GM19351 (cell line): ENCODE data around the gene OTOL1.

Source experiments
- ATAC-seq: cut with Tn5 transposase; IDR thresholded peaks from one replicate; pipeline ENCODE4 v1.9.1; 2021; ENCODE audit warnings: mild to moderate bottlenecking, moderate library complexity; ENCODE audit not compliant: unreplicated experiment

OTOL1 gene

DNA sequence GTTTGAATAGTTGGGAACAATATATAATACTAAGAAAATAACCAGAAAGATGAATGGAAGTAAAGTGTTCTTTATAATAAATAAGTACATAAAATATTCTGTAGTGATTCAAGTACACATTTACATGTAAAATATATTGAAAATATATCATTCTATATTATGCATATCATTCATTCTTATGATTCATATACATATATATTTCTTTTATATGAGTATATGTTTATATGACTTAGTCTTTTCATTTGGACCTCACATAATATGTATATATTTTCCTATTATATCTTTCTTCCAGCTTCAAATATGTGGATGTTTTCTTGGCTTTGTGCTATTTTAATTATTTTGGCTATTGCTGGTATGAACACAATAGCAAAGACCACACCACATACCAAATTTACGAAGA, at the start of gene OTOL1:
OTOL1 (plus strand) TSS at position 301 of the 400 bp plus-strand sequence; CDS start at position 301, 0 bp downstream.
- ATAC-seq, result no peak

DNA sequence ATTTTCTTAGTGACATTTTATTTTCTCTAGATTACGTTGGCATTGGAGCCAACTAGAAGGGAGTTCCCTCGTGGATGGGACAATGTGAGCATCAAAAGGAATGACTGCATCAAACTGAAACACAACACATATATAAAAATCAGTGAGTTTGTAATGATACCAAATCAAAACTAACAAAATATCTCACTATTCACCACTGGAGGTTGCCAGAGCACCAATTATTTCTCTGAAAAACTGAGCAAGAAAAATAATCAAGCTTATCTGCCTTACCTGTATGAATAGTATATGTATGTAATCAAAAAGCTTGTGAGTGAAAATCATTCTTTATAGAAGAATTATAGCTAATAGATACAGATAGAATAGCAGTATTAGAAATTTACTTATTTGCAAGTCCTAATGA, 46.8 kb upstream of the OTOL1 start:
- ATAC-seq, result no peak

DNA sequence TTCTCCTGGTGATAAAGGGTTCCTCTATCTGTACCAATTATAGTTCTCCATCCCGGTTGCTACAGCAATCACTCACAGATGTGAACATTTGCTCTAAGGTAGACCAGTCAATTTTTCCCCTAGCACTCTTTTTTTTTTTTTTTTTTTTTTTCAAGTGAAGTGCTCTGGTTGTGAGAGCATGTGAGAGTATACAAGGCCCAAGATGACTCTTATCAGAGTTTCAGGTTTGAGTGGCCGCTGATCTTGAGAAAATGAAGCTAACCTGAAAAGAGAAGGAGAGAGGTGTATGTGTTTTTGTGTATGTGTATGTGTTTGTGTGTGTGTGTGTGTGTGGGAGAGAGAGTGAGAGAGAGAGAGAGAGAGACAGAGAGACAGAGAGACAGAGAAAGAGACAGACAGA, 44.4 kb upstream of the OTOL1 start:
- peak; percentile 59 for ATAC-seq

DNA sequence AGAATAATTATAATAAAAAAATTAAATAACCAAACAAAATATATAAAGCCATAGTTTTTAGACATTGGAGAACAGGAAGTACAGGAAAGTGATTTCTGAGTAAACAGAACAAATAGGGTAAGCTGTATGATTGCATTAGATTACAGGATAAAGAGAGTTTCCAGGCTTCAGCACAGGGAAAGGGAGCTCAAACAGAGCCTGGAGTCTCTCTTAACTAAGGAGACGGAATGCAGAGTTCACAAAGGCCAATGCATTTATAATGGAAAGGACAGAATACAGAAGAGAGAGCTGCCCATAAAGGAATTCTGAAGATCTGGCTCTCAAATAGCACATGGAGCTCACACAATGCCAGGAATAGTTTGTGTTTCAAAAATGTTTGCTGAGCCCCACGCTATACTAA, 42.0 kb upstream of the OTOL1 start:
- no peak for ATAC-seq

DNA sequence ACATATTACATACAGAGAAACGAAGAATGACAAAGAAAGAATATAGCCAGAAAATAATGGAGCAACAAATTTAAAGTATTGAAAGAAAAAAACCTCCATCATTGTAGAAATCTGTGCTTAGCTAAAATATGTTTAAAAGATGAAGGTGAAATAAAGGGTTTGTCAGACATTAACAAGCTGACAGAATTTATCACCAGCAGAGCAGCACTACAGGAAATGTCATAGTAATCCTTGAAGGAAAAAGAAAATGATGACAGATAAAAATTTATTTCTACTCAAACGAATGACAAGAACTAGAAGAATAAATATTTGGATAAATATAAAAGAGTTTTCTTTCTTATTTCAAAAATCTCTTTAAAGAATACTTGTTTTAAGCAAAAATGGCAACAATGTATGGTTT, 40.6 kb upstream of the OTOL1 start:
- no peak for ATAC-seq

DNA sequence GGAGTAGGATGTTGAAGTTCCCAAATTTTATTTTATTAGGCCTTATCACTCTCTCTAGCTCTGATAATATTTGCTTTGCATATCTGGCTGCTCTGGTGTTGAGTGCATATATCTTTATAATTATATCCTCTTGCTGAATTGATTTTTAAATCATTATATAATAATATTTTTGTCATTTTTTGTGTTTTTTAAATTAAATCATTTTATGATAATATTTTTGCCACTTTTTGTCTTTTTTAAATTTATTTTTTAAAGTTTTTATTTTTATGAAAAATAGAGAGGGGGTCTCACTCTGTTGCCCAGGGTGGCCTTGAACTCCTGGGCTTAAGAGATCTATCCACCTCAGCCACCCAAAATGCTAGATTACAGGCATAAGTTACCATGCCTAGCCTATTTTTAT, 34.5 kb upstream of the OTOL1 start:
- no peak for ATAC-seq

DNA sequence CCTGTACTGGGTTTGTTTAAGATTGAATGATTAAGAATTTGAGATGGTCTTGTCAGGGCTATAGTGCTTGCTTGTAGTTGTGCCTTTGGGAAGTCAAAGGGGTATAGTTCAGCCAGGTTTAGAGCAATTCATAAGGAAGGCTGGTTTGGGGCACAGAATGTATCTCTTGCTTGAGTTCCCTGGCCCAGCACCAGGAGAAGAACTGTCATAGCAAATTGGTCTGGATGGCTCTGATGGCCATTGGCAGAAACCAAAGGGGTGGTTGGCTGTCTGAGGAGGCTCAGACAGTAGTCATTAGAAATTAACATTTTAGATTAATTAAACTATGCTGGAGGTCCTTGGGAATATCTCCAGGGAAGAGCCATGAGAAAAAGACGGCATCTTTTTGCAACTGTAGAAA, 25.4 kb upstream of the OTOL1 start:
- ATAC-seq, result no peak

DNA sequence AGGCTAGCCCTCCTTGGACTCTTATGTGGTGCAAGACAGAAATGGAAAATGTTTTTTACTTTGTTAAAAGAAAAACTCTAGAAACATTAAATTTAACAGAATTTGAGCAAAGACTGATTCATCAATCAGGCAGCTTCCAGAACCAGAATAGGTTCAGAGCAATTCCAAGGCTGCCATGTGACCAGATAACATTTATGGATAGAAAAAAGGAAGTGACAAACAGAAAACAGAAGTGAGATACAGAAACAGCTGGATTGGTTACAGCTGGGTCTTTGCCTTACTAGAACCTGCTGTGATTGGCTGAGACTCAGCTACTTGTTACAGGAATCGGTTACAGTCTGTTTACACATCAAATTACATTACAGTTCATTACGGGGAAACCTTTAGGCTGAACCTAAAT, 22.5 kb upstream of the OTOL1 start:
- ATAC-seq, result no peak

DNA sequence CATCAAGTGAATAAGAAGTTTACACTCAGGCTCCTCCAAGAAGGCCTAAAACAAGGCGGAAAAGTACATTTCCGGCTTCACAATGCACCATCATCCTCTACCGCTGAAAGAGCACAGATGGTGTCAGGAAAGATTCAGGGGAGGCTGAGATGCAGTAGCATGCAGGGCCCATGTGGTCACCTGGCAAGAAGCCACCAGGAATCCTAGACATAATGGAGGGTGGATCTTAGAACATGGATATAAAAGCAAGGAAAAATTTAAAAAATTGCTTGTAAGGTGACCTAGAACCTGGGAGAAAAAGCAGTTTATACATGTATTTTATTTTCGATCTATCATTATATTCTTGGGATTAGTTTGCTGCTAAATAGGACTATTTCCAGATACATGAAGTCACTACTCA, 21.9 kb upstream of the OTOL1 start:
- ATAC-seq, result no peak

DNA sequence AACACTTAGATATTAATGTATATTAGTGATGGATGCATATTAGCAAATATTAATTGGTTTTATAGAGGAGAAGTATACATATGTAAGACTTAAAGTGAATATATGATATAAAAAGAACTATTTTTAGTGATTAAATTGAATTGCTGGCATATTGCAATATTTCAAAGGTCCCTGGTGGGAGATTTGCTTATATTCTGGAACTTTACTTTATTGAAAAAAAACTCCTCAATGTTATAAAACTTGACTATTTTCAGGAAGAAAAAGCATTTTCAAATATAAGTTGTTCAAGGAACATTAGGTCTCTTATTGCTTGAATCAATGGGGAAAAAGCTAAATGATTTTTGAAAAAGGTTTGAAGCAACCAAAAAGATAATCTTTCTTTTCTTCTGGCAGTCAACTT, 21.4 kb upstream of the OTOL1 start:
- no peak for ATAC-seq

DNA sequence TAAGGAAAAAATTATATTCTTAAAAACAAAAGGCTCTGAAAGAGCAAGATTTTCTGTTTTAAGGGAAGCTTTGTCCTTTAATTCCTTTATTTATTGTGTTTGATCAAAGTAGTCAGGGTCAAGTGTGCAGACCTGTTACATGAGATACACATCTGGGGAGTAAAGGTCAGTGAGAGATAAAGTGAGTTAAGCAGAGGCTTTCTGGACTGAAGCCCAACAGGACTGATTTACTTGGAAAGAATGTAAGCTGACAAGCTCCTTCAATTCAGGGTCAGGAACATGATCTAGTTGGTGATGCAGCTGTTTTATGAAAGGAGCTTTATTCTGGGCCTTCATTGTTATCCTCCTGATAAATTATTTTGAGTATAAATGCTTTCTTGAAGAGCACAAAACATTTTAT, 20.7 kb upstream of the OTOL1 start:
- no peak for ATAC-seq

DNA sequence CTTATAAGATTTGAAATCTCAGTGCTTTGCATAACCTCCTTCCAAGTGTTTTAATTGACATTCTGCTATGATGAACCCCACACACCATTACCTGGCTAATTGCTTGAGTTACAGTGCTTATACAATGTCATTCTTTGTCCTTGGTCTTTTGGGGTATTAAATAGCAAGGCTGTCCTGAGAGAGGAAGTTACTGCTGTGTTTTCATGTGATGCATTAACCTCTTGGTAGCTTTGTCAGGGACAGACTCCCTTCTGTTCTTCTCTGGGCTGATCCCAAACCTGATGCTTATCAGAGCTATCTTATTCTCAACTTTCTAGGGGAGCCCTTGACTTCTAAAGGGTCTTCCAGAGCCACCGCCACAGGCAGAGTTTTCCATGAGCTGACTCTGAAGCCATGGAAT, 12.4 kb upstream of the OTOL1 start:
- no peak for ATAC-seq

DNA sequence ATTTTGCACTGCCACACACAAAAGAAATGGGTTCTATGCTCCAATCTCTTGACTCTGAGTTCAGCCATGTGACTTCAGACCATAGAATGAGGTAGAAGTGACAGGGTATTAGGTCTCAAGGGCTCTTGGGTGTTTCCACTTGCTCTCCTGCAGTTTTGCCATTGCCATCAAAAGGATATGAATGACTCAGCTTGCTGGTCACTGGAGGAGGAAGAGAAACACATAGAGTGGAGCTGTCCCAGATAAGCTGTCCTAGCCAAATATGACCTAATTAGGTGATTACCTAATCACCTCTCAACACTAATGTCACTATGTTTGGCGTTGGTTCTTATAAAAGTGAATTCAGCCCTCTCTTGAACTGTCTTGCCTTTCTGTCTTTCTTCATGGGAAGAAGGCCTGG, 8.3 kb upstream of the OTOL1 start:
- ATAC-seq, result peak; percentile 42

DNA sequence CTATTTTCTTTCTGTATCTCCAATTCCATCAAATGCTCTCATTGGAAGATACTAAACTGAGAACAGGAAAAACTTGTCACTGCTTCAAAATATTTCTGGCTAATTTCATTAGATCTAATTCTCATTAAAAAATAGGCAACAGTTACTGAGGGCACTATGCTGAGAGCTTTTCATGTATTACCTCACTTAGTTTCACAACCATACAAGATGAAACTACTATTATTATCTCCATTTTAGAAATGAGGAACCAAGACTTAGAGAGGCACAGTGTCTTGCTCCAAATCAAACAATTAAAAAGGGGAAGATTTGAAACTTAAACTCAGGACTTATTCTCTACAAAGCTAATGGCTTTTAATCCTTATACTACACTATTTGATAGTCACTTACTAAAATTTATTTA, 7.2 kb upstream of the OTOL1 start:
- peak; percentile 95 for ATAC-seq

DNA sequence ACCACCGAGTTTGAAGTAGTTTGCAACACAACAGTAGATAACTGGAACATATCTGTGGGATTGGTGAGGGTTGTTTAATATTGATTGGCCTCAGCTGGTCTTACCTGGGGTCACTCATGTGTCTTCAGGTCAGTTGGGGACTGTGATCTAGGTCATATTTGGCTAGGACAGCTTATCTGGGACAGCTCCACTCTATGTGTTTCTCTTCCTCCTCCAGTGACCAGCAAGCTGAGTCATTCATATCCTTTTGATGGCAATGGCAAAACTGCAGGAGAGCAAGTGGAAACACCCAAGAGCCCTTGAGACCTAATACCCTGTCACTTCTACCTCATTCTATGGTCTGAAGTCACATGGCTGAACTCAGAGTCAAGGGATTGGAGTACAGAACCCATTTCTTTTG, 5.8 kb upstream of the OTOL1 start:
- peak; percentile 38 for ATAC-seq

DNA sequence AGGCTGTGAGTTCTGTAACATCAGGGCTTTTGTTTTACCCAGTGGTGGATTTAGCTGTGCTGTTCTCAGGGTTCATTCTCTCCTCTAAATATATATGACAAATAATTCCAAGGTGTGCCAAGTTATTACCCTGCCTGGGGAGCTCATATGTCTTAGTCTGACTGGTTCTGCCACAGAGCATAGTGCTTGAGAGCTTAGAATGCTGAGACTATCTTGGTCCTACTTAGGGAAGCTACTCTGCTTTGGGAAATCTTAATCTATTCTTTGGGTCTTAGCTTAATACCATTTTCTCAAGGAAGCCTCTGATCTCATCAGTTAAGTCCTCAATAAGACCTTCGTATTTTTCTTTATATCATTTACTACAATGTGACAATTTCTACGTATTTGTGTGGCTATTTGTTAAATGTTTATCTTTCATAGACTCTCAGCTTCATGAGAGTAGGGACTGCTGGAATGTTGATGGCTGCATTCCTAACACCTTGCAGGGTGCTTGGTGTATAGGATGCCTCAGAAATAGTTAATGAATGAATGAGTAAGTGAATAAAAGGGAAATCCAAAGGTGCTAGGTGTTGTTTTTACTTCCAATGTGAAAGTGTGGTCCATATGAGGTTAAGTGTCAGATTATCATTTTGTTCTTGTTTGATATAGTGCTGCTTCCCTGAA, 1.8 kb downstream of the OTOL1 start:
- ATAC-seq, result no peak

DNA sequence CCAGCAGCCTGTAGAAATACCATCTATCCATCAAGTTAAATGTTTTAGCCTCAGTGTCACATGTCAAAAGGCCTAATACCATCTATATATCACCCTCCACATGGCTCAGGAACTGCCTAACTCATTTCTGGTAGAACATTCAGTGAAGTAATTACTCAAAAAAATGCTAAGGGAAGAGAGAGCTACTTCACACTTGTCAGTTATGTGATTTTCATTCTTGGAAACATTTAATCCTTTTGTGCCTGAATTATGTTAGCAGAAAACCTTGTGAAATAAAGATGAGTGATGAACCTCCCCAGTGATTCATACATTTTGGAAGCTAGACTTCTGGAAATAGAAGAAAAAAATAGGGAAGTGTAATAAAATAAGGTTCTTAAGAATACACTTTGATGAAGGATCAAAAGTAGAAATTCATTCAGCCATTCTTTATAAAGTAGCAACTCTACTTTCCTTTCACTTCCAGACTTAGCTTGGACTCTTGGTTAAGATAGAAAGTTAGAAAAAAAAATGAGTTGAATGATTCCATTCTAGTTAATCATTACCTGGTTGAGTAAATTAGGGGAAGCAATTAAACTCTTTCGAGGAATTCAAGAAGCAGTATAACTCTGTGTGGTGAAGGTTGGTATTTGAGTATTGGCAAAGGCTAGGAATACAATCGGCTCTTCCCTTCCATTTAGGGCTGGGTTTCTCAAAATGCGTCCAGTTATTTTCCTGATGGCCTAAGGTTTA, 3.6 kb downstream of the OTOL1 start:
- no peak for ATAC-seq

DNA sequence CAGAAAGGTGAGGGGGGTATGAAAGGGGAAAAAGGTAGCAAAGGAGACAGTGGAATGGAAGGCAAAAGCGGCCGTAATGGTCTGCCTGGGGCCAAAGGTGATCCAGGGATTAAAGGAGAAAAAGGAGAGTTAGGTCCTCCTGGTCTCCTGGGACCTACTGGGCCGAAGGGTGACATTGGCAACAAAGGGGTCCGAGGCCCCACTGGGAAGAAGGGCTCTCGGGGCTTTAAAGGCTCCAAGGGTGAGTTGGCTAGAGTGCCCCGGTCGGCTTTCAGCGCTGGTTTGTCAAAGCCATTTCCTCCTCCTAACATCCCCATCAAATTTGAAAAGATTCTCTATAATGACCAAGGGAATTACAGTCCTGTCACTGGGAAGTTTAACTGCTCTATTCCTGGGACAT, 6.7 kb downstream of the OTOL1 start:
- no peak for ATAC-seq

DNA sequence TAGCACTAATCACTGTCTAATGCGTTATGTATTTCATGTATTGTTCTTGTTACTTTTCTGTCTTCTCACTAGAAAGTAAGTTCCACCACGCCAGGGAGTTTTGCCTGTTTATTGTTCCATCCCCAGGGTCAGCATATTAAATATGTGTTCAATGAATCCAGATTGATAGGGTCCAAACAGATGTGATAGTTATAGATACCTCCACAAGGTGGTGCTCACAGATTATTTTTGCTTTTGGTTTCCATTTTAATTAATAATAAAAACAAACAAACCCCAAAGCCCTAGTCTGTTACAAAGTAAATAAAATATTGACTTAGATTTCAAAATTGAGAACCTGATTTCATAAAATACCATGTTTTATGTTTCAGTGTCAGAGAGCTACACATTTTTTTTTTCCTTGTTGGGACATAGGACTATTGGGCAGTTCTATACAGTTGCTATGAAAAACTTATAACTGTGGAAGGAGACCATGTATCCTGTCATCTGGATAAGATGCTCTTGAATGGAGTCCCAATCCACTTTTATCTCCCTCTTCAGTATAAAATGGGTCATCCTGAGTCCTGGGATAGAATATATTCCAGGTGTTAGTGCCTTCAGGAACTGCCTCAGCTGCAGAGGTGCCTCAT, 12.4 kb downstream of the OTOL1 start:
- peak; percentile 86 for ATAC-seq

DNA sequence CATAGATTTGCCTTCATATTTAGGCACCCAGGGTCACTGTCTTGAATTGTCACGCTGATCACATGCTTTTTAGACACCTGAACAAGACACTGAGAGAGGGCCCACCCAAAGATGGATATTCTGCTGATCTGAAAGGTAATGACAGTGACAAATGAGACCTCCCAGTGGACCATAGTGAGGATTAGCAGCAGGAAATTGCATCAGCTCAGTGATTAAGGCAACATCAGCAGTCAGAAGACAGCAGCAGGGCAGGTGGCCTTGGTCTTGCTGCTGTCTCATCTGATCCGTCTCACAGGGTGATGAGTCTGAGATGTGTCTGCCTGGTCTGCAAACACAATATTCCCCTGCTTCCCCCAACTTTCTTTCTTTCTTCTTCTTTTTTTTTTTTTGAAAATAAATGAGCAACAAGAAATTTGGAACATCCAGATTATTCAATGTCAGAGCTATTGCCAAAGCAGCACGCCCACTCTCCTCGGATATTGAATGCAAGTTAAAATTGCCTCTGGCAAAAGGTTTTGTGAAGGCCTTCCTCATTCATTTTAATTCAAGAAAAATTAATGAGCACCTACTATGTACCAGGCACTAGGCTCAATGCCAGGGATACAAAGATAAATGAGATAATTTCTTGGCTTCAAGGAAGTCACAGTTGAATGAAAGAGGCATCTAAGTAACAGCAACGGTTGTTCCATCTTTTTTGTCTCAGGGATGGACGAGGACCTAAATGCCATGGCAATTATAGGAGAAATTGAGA, 14.1 kb downstream of the OTOL1 start:
- no peak for ATAC-seq

DNA sequence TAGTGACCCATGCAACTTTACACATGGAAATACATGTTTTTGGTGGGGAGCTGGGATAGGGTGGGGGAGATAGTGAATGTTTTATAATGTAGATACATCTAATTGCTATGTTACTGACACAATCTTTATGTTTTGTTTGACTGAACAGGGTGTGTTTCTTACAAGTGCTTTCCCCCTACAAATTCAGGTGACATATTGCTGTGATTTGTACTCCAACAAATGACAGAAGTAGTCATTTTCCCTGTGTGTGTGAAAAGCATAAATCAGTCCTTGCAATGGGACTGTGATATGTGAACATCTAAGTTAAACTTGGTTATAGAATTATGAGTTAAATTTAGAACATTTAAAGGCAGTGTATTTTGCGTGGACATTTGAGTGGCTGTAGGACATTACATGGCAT, 27.3 kb downstream of the OTOL1 start:
- no peak for ATAC-seq

DNA sequence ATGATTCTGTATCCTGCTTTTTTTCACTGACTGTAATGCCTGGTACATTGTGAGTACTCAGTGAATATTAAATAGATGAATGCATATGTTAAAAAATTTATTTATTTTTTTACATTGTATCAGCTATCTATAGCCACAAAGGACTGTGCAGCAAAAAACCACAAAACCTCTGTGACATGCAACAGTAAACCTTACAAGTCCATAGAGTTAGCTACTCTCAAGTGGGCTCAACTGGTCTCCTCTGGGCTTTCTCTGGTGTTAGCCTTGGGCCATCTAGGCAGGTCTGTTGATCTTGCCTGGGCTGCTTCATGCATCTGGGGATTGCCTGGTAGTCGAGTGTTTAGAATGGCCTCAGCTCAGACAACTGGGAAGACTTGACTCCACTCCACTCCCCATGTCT, 35.3 kb downstream of the OTOL1 start:
- ATAC-seq, result no peak
